ENCODE results near the gene ALDH1A3. TPM values are rescaled to one million over a fixed set of nuclear protein-coding genes. Genes with fewer than 3 reads are reported as not detected.

ALDH1A3 gene
- total and polyA plus RNA-seq, 2 of the 4 experiments (the other 2 are of a cell fraction), result 3.1 to 5.0 TPM

DNA sequence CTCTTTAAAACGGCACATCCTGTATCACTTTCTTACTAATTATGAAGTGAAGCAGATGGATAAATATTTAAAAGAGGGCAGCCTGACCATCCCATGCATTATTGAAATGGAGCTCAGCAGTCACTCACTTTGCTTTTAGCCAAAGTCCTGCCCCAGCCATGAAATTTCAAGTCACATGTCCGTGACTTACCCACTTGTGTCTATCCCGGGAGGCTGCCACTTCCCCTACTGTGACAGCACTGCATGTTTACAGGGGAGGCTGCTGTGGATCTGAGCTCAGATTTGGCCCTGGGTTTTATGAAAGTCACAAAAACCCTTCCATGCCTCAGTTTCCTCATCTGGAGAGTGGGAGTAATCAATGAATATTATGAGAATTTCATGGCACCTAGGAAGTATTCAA, 21.7 kb downstream of the ALDH1A3 start:
- Histone ChIP-seq H3K79me1 (ENCODE audit: low read depth in 1 of 2, low read length in 2 of 2) (no peaks in the 10 kb centered on the region), H3K56ac (ENCODE audit: extremely low read depth, insufficient read depth, low read length) (no peak overlapping the region), H3K4me2 (ENCODE audit: low read depth, low read length) (no peak overlapping the region), H3K4me1 (ENCODE audit: control insufficient read depth, insufficient read depth, low read length) (peaks cover 5% of the 10 kb centered on the region), H2AK9ac (replicated peaks; ENCODE audit: low read depth, low read length, poor library complexity) (no peak overlapping the region), H4K91ac (ENCODE audit: insufficient read depth, low read depth, low read length) (no peak overlapping the region), H3K4ac (ENCODE audit: low read depth, low read length) (no peak overlapping the region), H4K8ac (ENCODE audit: low read depth in 2 of 2, low read length in 2 of 2) (no peak overlapping the region), H3K36me3 (ENCODE audit: control insufficient read depth, insufficient read depth, low read length) (no peaks in the 10 kb centered on the region), H3K4me3 (ENCODE audit: insufficient read depth, low read depth, low read length) (no peak overlapping the region), H4K5ac (ENCODE audit: low read depth, low read length) (no peak overlapping the region), H2BK20ac (ENCODE audit: low read depth, low read length) (no peak overlapping the region), H2AFZ (replicated peaks; ENCODE audit: low read length, poor library complexity) (no peak overlapping the region), H3K27me3 (ENCODE audit: control insufficient read depth, insufficient read depth, low read length) (no peaks in the 10 kb centered on the region), H3K18ac (ENCODE audit: low read depth, low read length) (no peak overlapping the region), H3K9me3 (ENCODE audit: control insufficient read depth, insufficient read depth, low read length) (no peaks in the 10 kb centered on the region), H3K14ac (replicated peaks; ENCODE audit: low read depth, low read length) (no peak overlapping the region), H2BK5ac (ENCODE audit: low read depth, low read length, poor library complexity, severe bottlenecking) (no peak overlapping the region), H2BK15ac (ENCODE audit: low read depth, low read length) (no peak overlapping the region), H4K20me1 (ENCODE audit: insufficient read depth, low read length) (no peaks in the 10 kb centered on the region), H3K9ac (ENCODE audit: low read depth, low read length) (no peak overlapping the region), H3K9me1 (ENCODE audit: insufficient read depth, low read length) (peaks cover 7% of the 10 kb centered on the region), H2BK120ac (ENCODE audit: low read depth, low read length) (no peak overlapping the region), H3K23ac (ENCODE audit: low read depth, low read length) (no peak overlapping the region), H2AK5ac (ENCODE audit: low read depth, low read length) (no peak overlapping the region), H3K27ac (ENCODE audit: insufficient read depth, low read length) (no peak overlapping the region)
- POLR2A ChIA-PET (ENCODE audit: unreplicated experiment), result no interaction called here
- no peak for DNase-seq
- dilution Hi-C loops (cut with HindIII; ENCODE audit: low sequenced_read_pairs, unreplicated experiment), result no loop called here
- BruUV-seq (replicated peaks), result no TSS peak
- intact Hi-C loops (cut with micrococcal nuclease), result no loop called here
- ATAC-seq (ENCODE audit: low read depth), result no peak
- no peak for TF ChIP-seq RFX5 (IDR thresholded peaks at IDR 0.05; ENCODE audit: low read depth, low read length)
- no peak for TF ChIP-seq NFE2L2 (IDR thresholded peaks at IDR 0.05; ENCODE audit: low read depth, low read length)
- no peak for TF ChIP-seq CTCF (conservative IDR thresholded peaks at IDR 0.05; ENCODE audit: low read depth, low read length)
- TF ChIP-seq RAD21 (IDR thresholded peaks at IDR 0.05; ENCODE audit: low read length), result no peak
- no peak for TF ChIP-seq MXI1 (IDR thresholded peaks at IDR 0.05; ENCODE audit: borderline replicate concordance, low read depth, low read length)
- no peak for TF ChIP-seq POLR2A (IDR thresholded peaks at IDR 0.05; ENCODE audit: low read depth, low read length)
- no peak for TF ChIP-seq CEBPB (IDR thresholded peaks at IDR 0.05; ENCODE audit: low read depth, low read length)
- TF ChIP-seq MAZ (IDR thresholded peaks at IDR 0.05; ENCODE audit: borderline replicate concordance, low read depth, low read length), result no peak
- no peak for TF ChIP-seq CHD1 (IDR thresholded peaks at IDR 0.05; ENCODE audit: low read depth, low read length)
- no peak for TF ChIP-seq FOS (IDR thresholded peaks at IDR 0.05; ENCODE audit: low read depth, low read length)
- TF ChIP-seq RCOR1 (IDR thresholded peaks at IDR 0.05; ENCODE audit: insufficient replicate concordance, low read length), result no peak
- TF ChIP-seq MAFK (IDR thresholded peaks at IDR 0.05; ENCODE audit: low read depth, low read length), result no peak
- TF ChIP-seq, protein P1, sequence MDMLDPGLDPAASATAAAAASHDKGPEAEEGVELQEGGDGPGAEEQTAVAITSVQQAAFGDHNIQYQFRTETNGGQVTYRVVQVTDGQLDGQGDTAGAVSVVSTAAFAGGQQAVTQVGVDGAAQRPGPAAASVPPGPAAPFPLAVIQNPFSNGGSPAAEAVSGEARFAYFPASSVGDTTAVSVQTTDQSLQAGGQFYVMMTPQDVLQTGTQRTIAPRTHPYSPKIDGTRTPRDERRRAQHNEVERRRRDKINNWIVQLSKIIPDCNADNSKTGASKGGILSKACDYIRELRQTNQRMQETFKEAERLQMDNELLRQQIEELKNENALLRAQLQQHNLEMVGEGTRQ (IDR thresholded peaks at IDR 0.05; ENCODE audit: low read depth, low read length), result no peak
- no peak for TF ChIP-seq BHLHE40 (IDR thresholded peaks at IDR 0.05; ENCODE audit: low read depth, low read length)
- TF ChIP-seq, protein P2, sequence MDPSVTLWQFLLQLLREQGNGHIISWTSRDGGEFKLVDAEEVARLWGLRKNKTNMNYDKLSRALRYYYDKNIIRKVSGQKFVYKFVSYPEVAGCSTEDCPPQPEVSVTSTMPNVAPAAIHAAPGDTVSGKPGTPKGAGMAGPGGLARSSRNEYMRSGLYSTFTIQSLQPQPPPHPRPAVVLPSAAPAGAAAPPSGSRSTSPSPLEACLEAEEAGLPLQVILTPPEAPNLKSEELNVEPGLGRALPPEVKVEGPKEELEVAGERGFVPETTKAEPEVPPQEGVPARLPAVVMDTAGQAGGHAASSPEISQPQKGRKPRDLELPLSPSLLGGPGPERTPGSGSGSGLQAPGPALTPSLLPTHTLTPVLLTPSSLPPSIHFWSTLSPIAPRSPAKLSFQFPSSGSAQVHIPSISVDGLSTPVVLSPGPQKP (IDR thresholded peaks at IDR 0.05; ENCODE audit: borderline replicate concordance, low read depth, low read length), result no peak
- TF ChIP-seq SMC3 (IDR thresholded peaks at IDR 0.05; ENCODE audit: low read depth, low read length), result no peak
- CTCF ChIA-PET, result no interaction called here
- no CpG with 5 or more reads among the region's 3 CpGs for WGBS, 2 experiments (ENCODE audit: extremely low coverage in 2 of 2, insufficient read length in 1 of 2)
- in situ Hi-C loops (cut with MboI; ENCODE audit: low sequenced_read_pairs), result loop anchor here (25.0 kb wide), 1 partner anchor 361 kb away; the partner anchor contains the start of gene CHSY1

Measured in IMR-90 (cell line).